ENCODE data around the gene NDN.

The NDN gene

GRCh38 chr15:23671481-23671880 lies 15.6 kb downstream of the NDN start:
- no peaks in the 10 kb centered on the region for H3K36me3 ChIP-seq (ENCODE audit: insufficient read depth, low read length)
- H3K9me3 ChIP-seq (ENCODE audit: low read length) = no peaks in the 10 kb centered on the region

DNA sequence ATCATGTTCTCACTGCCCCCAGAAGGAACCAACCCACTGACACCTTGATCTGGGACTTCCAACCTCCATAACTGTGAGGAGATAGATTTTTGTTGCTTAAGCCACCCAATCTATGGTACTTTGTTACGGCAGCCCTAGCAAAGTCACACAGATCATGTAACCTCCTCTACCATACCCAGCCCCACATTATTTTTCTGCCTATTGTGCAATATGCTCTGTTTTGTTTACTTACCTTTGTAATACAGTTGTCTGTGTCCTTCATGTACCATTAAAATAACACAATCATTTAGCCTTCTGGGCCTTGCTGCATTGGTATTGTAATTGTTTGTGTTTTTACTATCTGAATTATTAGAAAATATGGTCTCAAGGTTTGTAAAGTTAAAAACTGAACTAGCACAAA lies 16.1 kb downstream of the NDN start:
- Histone ChIP-seq H3F3A (ENCODE audit: insufficient read depth, low read length) (no peaks in the 10 kb centered on the region), H3K36me3 (ENCODE audit: insufficient read depth, low read length) (no peaks in the 10 kb centered on the region), H3K27ac (ENCODE audit: low read depth, low read length, poor library complexity, severe bottlenecking) (no peak overlapping the region), H3K9me3 (ENCODE audit: low read length) (no peaks in the 10 kb centered on the region), H3K27me3 (ENCODE audit: insufficient read depth, low read length) (no peaks in the 10 kb centered on the region), H3K79me2 (ENCODE audit: insufficient read depth, low read length) (no peaks in the 10 kb centered on the region), H3K9ac (ENCODE audit: low read length) (no peak overlapping the region), H2AFZ (ENCODE audit: low read length) (no peak overlapping the region), H3K9me2 (ENCODE audit: low read depth, low read length) (no peaks in the 10 kb centered on the region), H4K20me1 (ENCODE audit: insufficient read depth, low read length) (no peaks in the 10 kb centered on the region), H3K4me1 (ENCODE audit: insufficient read depth, low read length, severe bottlenecking) (no peaks in the 10 kb centered on the region), H3K4me2 (ENCODE audit: low read length) (no peak overlapping the region), H3K4me3 (ENCODE audit: low read depth, low read length, poor library complexity, severe bottlenecking) (no peak overlapping the region)
- TF ChIP-seq CTCF (IDR thresholded peaks at IDR 0.05; ENCODE audit: low read length) = no peak
- no peak for TF ChIP-seq EZH2 (IDR thresholded peaks at IDR 0.05; ENCODE audit: borderline replicate concordance, low read length)

More at GRCh38 chr15:23671481-23671880, 15.6 kb downstream of the NDN start:
- no peak overlapping the region for H3K4me3 ChIP-seq (ENCODE audit: low read depth, low read length, poor library complexity, severe bottlenecking)
- no peak overlapping the region for H2AFZ ChIP-seq (ENCODE audit: low read length)
- H3K9me2 ChIP-seq (ENCODE audit: low read depth, low read length) = no peaks in the 10 kb centered on the region
- no peaks in the 10 kb centered on the region for H3K79me2 ChIP-seq (ENCODE audit: insufficient read depth, low read length)
- H3K4me1 ChIP-seq (ENCODE audit: insufficient read depth, low read length, severe bottlenecking) = no peaks in the 10 kb centered on the region
- no peak overlapping the region for H3K4me2 ChIP-seq (ENCODE audit: low read length)
- H3F3A ChIP-seq (ENCODE audit: insufficient read depth, low read length) = no peaks in the 10 kb centered on the region
- no peak for TF ChIP-seq CTCF (IDR thresholded peaks at IDR 0.05; ENCODE audit: low read length)
- TF ChIP-seq EZH2 (IDR thresholded peaks at IDR 0.05; ENCODE audit: borderline replicate concordance, low read length) = no peak
- H3K27ac ChIP-seq (ENCODE audit: low read depth, low read length, poor library complexity, severe bottlenecking) = no peak overlapping the region
- H3K9ac ChIP-seq (ENCODE audit: low read length) = no peak overlapping the region
- H3K27me3 ChIP-seq (ENCODE audit: insufficient read depth, low read length) = no peaks in the 10 kb centered on the region
- H4K20me1 ChIP-seq (ENCODE audit: insufficient read depth, low read length) = no peaks in the 10 kb centered on the region

DNA sequence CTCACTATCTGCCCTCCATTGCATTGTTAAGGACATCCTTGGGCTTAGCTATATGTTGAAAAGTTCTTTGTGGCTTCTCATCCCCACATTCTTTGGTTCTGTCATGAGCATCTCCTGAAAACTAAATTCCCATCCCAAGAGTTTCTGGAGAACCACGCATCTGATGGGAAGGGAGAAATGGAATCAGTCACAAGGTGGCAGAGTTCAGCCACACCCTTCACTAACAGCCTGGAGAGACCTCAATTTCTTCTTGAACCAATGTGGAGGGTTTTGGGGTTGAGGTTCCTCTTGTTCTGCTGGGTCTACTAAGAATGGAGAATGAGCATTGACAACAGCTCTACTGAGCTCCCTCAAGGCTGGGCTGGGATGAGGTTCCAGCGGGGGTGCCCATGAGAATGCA lies 23.9 kb downstream of the NDN start:
- Histone ChIP-seq H3K9me3 (ENCODE audit: low read length) (no peaks in the 10 kb centered on the region), H3K27ac (ENCODE audit: low read depth, low read length, poor library complexity, severe bottlenecking) (no peak overlapping the region), H4K20me1 (ENCODE audit: insufficient read depth, low read length) (no peaks in the 10 kb centered on the region), H2AFZ (ENCODE audit: low read length) (no peak overlapping the region), H3K27me3 (ENCODE audit: insufficient read depth, low read length) (no peaks in the 10 kb centered on the region), H3K4me3 (ENCODE audit: low read depth, low read length, poor library complexity, severe bottlenecking) (no peak overlapping the region), H3K79me2 (ENCODE audit: insufficient read depth, low read length) (no peaks in the 10 kb centered on the region), H3F3A (ENCODE audit: insufficient read depth, low read length) (no peaks in the 10 kb centered on the region), H3K9ac (ENCODE audit: low read length) (no peak overlapping the region), H3K9me2 (ENCODE audit: low read depth, low read length) (no peaks in the 10 kb centered on the region), H3K4me1 (ENCODE audit: insufficient read depth, low read length, severe bottlenecking) (no peaks in the 10 kb centered on the region), H3K36me3 (ENCODE audit: insufficient read depth, low read length) (no peaks in the 10 kb centered on the region), H3K4me2 (ENCODE audit: low read length) (no peak overlapping the region)
- TF ChIP-seq CTCF (IDR thresholded peaks at IDR 0.05; ENCODE audit: low read length) = no peak
- TF ChIP-seq EZH2 (IDR thresholded peaks at IDR 0.05; ENCODE audit: borderline replicate concordance, low read length) = no peak
